GM12875 (cell line): ENCODE data around the gene AAR2.

Experiments
- H3K4me3 ChIP-seq: one replicate; pipeline ENCODE4 v1.5.1; 2011; ENCODE audit warnings: low read depth, low read length, control low read depth
- CTCF ChIP-seq: IDR thresholded peaks from 2 replicates; pipeline ENCODE4 v1.5.1; 2011; ENCODE audit warnings: low read depth, mild to moderate bottlenecking, control low read depth, inconsistent platforms, low read length, moderate library complexity, borderline replicate concordance; ENCODE audit not compliant: insufficient read depth

AAR2 gene

GRCh38 chr20:36266189-36266588 lies 29.9 kb downstream of the AAR2 start:
- no peak overlapping the region for H3K4me3 ChIP-seq
- TF ChIP-seq CTCF, result no peak

- TF ChIP-seq CTCF, result no peak
- no peak overlapping the region for H3K4me3 ChIP-seq
Measured at GRCh38 chr20:36267605-36268381, 31.5 kb downstream of the AAR2 start.

- H3K4me3 ChIP-seq, result no peak overlapping the region
- no peak for TF ChIP-seq CTCF
Measured at GRCh38 chr20:36268440-36269342, 32.4 kb downstream of the AAR2 start.

DNA sequence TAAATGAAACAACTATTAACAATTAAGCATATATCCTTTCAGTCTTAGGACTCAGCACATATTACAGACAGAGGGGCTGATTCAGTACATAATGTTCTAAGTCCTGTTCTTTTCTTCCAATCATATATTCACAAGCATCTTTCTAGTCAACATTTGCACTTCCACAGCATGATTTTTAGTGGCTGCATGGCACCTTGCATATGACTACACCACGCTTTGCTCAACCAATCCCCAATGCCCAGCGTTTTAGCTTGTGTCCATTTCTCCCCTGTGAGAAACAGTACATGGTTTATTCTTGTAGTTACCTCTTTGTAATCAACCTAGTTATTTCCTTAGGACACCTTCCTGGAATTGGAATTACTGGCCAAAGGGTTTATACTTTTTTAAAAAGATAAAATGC lies 33.2 kb downstream of the AAR2 start:
- TF ChIP-seq CTCF, result no peak
- H3K4me3 ChIP-seq, result no peak overlapping the region

DNA sequence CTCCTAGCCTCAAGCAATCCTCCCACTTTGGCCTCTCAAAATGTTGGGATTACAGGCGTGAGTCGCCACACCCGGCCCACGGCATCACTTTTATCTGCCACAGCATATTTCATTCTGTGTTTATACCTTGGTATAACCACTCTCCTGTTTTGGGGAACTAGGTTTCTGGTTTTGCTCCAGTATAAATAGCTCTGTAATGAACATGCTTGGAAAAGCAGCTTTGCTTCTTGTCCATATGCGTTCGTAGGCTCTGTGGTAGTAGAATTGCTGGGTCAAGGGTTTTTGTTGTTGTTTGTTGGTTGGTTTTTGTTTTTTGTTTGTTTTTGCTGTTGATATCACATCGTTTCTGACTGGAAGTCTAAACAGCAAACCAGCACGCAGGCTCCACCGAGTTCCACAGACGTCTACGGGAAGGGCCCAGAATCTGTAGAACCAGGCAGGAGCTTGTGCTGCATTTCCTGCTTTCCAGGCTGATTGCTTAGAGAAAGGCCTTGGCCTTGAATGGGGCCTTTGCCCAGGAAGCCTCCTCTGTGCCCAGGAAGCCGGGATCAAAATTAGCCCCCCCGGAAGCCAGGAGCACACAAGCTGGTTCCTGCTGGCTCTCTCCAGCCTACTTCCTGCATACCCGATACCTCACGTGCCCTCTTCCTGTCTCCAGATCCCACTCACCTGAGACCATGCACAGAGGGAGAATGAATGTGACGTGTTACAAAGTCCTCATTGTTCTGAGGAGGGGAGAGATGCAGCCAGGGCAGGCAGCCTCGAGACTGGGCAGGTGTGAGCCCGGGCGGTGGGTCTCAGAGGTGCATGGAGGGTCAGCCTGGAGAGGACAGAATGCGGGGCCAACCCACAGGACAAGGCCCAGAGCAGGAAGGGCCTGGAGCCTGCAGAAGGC lies 34.7 kb downstream of the AAR2 start:
- no peak overlapping the region for H3K4me3 ChIP-seq
- no peak for TF ChIP-seq CTCF

- no peak overlapping the region for H3K4me3 ChIP-seq
- TF ChIP-seq CTCF, result no peak
Measured at GRCh38 chr20:36271639-36272546, 35.6 kb downstream of the AAR2 start.
